NCI-H2196 treated with DMSO at 0.1 percent for 48 hours (cell line): ENCODE data around the gene ALAS1.

Source experiments
- DNase-seq: peaks from one replicate; lab custom pipeline; 2025; ENCODE audit not compliant: unreplicated experiment; lab: John Stamatoyannopoulos, UW

Gene ALAS1

GRCh38 chr3:52220380-52221026, 22.5 kb downstream of the ALAS1 start:
- DNase-seq: peak; percentile 33

GRCh38 chr3:52221141-52221562, 23.2 kb downstream of the ALAS1 start:
- no peak for DNase-seq

- DNase-seq: no peak
Observed at GRCh38 chr3:52221563-52222318, 23.8 kb downstream of the ALAS1 start.

- DNase-seq: no peak
Observed at GRCh38 chr3:52222319-52223221, 24.6 kb downstream of the ALAS1 start.

GRCh38 chr3:52223449-52224408, 25.8 kb downstream of the ALAS1 start:
- no peak for DNase-seq

GRCh38 chr3:52225452-52226228, 27.7 kb downstream of the ALAS1 start, which contains the start of gene TLR9:
TSS of gene TLR9 (minus strand) at chr3:52225645. CDS start at chr3:52225529, 116 bp downstream.
- DNase-seq: no peak

- no peak for DNase-seq
Observed at GRCh38 chr3:52226229-52226817, 28.4 kb downstream of the ALAS1 start.

GRCh38 chr3:52227117-52227516, 29.2 kb downstream of the ALAS1 start:
- DNase-seq: no peak

GRCh38 chr3:52227766-52228165, 29.8 kb downstream of the ALAS1 start:
- no peak for DNase-seq

GRCh38 chr3:52228266-52228665, 30.3 kb downstream of the ALAS1 start:
- DNase-seq: no peak

GRCh38 chr3:52228751-52229291, 30.9 kb downstream of the ALAS1 start:
- no peak for DNase-seq

GRCh38 chr3:52229656-52230055, 31.7 kb downstream of the ALAS1 start:
- DNase-seq: no peak

GRCh38 chr3:52230461-52230860, 32.5 kb downstream of the ALAS1 start:
- no peak for DNase-seq

GRCh38 chr3:52230889-52231499, 33.0 kb downstream of the ALAS1 start:
- no peak for DNase-seq

- DNase-seq: no peak
Observed at GRCh38 chr3:52231502-52232278, 33.7 kb downstream of the ALAS1 start.

GRCh38 chr3:52232279-52233107, 34.5 kb downstream of the ALAS1 start:
- DNase-seq: no peak

- no peak for DNase-seq
Observed at GRCh38 chr3:52233108-52233591, 35.2 kb downstream of the ALAS1 start.
